ENCODE results near the gene CARD11.

DNA sequence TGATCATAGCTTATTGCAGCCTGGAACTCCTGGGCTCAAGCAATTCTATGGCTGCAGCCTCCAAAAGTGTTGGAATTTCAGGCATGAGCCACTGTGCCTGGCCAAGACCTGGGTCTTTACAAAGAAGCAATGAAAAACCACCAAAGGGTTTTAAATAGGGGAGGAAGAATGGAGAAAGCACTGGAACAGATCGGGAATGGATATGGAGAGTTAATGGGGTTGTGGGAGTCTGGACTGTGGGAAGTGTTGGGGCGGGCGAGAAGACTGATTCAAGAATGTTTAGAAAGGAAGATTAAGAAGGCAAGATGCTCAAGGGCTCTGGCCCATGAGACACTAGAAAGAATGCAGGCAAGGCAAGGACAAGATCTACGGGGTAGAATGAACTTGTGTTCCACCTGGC is 98.5 kb downstream of the CARD11 start:
- TF ChIP-seq, protein P1, sequence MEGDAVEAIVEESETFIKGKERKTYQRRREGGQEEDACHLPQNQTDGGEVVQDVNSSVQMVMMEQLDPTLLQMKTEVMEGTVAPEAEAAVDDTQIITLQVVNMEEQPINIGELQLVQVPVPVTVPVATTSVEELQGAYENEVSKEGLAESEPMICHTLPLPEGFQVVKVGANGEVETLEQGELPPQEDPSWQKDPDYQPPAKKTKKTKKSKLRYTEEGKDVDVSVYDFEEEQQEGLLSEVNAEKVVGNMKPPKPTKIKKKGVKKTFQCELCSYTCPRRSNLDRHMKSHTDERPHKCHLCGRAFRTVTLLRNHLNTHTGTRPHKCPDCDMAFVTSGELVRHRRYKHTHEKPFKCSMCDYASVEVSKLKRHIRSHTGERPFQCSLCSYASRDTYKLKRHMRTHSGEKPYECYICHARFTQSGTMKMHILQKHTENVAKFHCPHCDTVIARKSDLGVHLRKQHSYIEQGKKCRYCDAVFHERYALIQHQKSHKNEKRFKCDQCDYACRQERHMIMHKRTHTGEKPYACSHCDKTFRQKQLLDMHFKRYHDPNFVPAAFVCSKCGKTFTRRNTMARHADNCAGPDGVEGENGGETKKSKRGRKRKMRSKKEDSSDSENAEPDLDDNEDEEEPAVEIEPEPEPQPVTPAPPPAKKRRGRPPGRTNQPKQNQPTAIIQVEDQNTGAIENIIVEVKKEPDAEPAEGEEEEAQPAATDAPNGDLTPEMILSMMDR (IDR thresholded peaks at IDR 0.05 in 2 of 3, conservative IDR thresholded peaks at IDR 0.05 in 1 of 3; ENCODE audit: borderline replicate concordance in 1 of 3, insufficient read depth in 1 of 3, low read depth in 2 of 3, low read length in 2 of 3): no peak
- TF ChIP-seq EZH2 (IDR thresholded peaks at IDR 0.05): no peak
- TF ChIP-seq, protein P2, sequence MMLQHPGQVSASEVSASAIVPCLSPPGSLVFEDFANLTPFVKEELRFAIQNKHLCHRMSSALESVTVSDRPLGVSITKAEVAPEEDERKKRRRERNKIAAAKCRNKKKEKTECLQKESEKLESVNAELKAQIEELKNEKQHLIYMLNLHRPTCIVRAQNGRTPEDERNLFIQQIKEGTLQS (IDR thresholded peaks at IDR 0.05): no peak
- TF ChIP-seq SP1 (IDR thresholded peaks at IDR 0.05; ENCODE audit: low read depth): no peak
- TF ChIP-seq EGR1 (IDR thresholded peaks at IDR 0.05; ENCODE audit: low read depth): no peak
- TF ChIP-seq, protein P3, sequence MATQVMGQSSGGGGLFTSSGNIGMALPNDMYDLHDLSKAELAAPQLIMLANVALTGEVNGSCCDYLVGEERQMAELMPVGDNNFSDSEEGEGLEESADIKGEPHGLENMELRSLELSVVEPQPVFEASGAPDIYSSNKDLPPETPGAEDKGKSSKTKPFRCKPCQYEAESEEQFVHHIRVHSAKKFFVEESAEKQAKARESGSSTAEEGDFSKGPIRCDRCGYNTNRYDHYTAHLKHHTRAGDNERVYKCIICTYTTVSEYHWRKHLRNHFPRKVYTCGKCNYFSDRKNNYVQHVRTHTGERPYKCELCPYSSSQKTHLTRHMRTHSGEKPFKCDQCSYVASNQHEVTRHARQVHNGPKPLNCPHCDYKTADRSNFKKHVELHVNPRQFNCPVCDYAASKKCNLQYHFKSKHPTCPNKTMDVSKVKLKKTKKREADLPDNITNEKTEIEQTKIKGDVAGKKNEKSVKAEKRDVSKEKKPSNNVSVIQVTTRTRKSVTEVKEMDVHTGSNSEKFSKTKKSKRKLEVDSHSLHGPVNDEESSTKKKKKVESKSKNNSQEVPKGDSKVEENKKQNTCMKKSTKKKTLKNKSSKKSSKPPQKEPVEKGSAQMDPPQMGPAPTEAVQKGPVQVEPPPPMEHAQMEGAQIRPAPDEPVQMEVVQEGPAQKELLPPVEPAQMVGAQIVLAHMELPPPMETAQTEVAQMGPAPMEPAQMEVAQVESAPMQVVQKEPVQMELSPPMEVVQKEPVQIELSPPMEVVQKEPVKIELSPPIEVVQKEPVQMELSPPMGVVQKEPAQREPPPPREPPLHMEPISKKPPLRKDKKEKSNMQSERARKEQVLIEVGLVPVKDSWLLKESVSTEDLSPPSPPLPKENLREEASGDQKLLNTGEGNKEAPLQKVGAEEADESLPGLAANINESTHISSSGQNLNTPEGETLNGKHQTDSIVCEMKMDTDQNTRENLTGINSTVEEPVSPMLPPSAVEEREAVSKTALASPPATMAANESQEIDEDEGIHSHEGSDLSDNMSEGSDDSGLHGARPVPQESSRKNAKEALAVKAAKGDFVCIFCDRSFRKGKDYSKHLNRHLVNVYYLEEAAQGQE (IDR thresholded peaks at IDR 0.05; ENCODE audit: low read depth): no peak
- no peak for TF ChIP-seq RAD21 (IDR thresholded peaks at IDR 0.05; ENCODE audit: low read depth)
- TF ChIP-seq SRF (IDR thresholded peaks at IDR 0.05; ENCODE audit: low read depth): no peak
- TF ChIP-seq POLR2A (IDR thresholded peaks at IDR 0.05; ENCODE audit: borderline replicate concordance, extremely low read depth, insufficient read depth, insufficient read length): no peak
